Activated CD4-positive, alpha-beta T cell treated with anti-CD3 and anti-CD28 coated beads for 4 hours (primary cell): ENCODE results near the gene TBCA.

Experiments used
- DNase-seq, 2 donors: peaks; one replicate each; pipeline ENCODE4 v3.0.0-alpha.2; 2020

The TBCA gene

DNA sequence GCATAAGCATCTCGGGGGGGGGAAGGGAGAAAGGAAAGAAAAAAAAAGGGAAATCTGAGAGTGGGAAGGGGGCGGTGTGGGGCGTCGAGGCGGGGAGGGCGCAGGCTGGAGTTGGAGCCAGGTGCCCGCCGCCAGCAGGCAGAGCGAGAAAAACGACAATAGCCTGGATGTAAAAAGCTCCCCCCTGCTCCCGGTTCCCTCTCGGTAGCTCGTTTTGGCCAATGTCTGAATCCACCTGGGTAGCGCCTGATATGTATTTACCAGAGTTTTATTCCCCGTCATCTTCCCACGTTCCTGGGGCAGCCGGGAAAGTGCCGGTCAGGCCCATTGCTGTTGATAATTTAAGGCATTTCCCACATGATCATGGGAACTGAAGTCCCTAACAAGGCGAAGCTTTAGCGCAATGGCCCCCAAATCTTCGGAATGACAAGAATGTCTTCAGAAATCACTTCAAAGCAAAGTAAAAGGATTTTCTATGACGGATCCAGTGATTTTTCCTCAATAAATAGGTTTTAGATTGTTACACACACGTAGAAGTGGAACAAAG, 134.7 kb downstream of the TBCA start:
- no peak for DNase-seq
